ENCODE results near the gene LY86. TPM values are rescaled to one million over a fixed set of nuclear protein-coding genes. Genes with fewer than 3 reads are reported as not detected.

Gene LY86
- total and polyA plus RNA-seq, 7 donors = 0.18 to 1.3 (median 0.42) TPM

GRCh38 chr6:6640926-6641325, 52.4 kb downstream of the LY86 start:
- WGBS, 3 donors = 50 to 60% (median 59%) methylated on average over 4 of the region's 4 CpGs
- no peak for DNase-seq
- Histone ChIP-seq H3K4me3 (no peak overlapping the region), H3K4me1 (no peaks in the 10 kb centered on the region), H3K27ac (no peak overlapping the region), H3K27me3 (ENCODE audit: insufficient read depth in 3 of 3, low read length in 2 of 3) (peaks cover 0 to 3% (median 2%) of the 10 kb centered on the region in 3 donors), H3K9me3 (no peaks in the 10 kb centered on the region), H3K36me3 (ENCODE audit: insufficient read depth in 1 of 2, low read depth in 1 of 2) (no peaks in the 10 kb centered on the region)
- intact Hi-C loops (cut with DNase I) = no loop called here
- TF ChIP-seq CTCF (IDR thresholded peaks at IDR 0.05) = no peak
- no peak for ATAC-seq

- H3K27ac ChIP-seq = no peak overlapping the region
- H3K4me1 ChIP-seq = no peaks in the 10 kb centered on the region
- 97 to 99% (median 99%) methylated on average over 8 of the region's 8 CpGs for WGBS, 3 donors
- intact Hi-C loops (cut with DNase I) = no loop called here
- H3K4me3 ChIP-seq = no peak overlapping the region
- H3K36me3 ChIP-seq (ENCODE audit: insufficient read depth in 1 of 2, low read depth in 1 of 2) = no peaks in the 10 kb centered on the region
- peaks cover 0 to 3% (median 0%) of the 10 kb centered on the region in 3 donors for H3K27me3 ChIP-seq (ENCODE audit: insufficient read depth in 3 of 3, low read length in 2 of 3)
- DNase-seq (no peak), ATAC-seq (no peak)
- no peak for TF ChIP-seq CTCF (IDR thresholded peaks at IDR 0.05)
- H3K9me3 ChIP-seq = no peaks in the 10 kb centered on the region
Measured at GRCh38 chr6:6643398-6643797, 54.9 kb downstream of the LY86 start.

- H3K36me3 ChIP-seq (ENCODE audit: insufficient read depth in 1 of 2, low read depth in 1 of 2) = no peaks in the 10 kb centered on the region
- H3K4me1 ChIP-seq = no peaks in the 10 kb centered on the region
- intact Hi-C loops (cut with DNase I) = no loop called here
- 76 to 85% (median 79%) methylated on average over 3 of the region's 3 CpGs for WGBS, 3 donors
- ATAC-seq (no peak), DNase-seq (no peak)
- no peak for TF ChIP-seq CTCF (IDR thresholded peaks at IDR 0.05)
- peaks cover 0 to 3% (median 0%) of the 10 kb centered on the region in 3 donors for H3K27me3 ChIP-seq (ENCODE audit: insufficient read depth in 3 of 3, low read length in 2 of 3)
- no peaks in the 10 kb centered on the region for H3K9me3 ChIP-seq
- H3K27ac ChIP-seq = no peak overlapping the region
- no peak overlapping the region for H3K4me3 ChIP-seq
Measured at GRCh38 chr6:6645261-6645917, 56.9 kb downstream of the LY86 start.

GRCh38 chr6:6646384-6646783, 57.9 kb downstream of the LY86 start:
- intact Hi-C loops (cut with DNase I) = no loop called here

More at GRCh38 chr6:6646384-6646783, 57.9 kb downstream of the LY86 start:
- Histone ChIP-seq H3K36me3 (ENCODE audit: insufficient read depth in 1 of 2, low read depth in 1 of 2) (no peaks in the 10 kb centered on the region), H3K4me3 (no peak overlapping the region), H3K27ac (no peak overlapping the region), H3K4me1 (no peaks in the 10 kb centered on the region), H3K27me3 (ENCODE audit: insufficient read depth in 3 of 3, low read length in 2 of 3) (no peaks in the 10 kb centered on the region), H3K9me3 (no peaks in the 10 kb centered on the region)
- WGBS, 3 donors = 58 to 96% (median 96%) methylated on average over 2 of the region's 2 CpGs
- ATAC-seq (no peak), DNase-seq (no peak)
- no peak for TF ChIP-seq CTCF (IDR thresholded peaks at IDR 0.05)

Data from psoas muscle (tissue), 8 donors.